HUES6 (cell line): ENCODE measurements around the gene TXK.

Experiments used
- H3K27ac ChIP-seq: 2 replicates; pipeline ENCODE4 v1.7.0; 2013; ENCODE audit warnings: low read depth, mild to moderate bottlenecking, low read length, inconsistent platforms
- H3K27me3 ChIP-seq: 2 replicates; pipeline ENCODE4 v1.6.1; 2013; ENCODE audit warnings: low read length; ENCODE audit not compliant: control insufficient read depth, insufficient read depth
- H3K36me3 ChIP-seq: 2 replicates; pipeline ENCODE4 v1.6.1; 2013; ENCODE audit warnings: low read length; ENCODE audit not compliant: control insufficient read depth, insufficient read depth
- H3K4me1 ChIP-seq: 2 replicates; pipeline ENCODE4 v1.6.1; 2013; ENCODE audit warnings: low read length; ENCODE audit not compliant: control insufficient read depth, insufficient read depth
- H3K4me3 ChIP-seq: 2 replicates; pipeline ENCODE4 v1.5.1; 2013; ENCODE audit warnings: low read depth, low read length
- H3K9ac ChIP-seq: one replicate; pipeline ENCODE4 v1.6.1; 2013; ENCODE audit warnings: mild to moderate bottlenecking, low read length
- H3K9me3 ChIP-seq: 2 replicates; pipeline ENCODE4 v1.6.1; 2013; ENCODE audit warnings: low read depth, low read length; ENCODE audit not compliant: control insufficient read depth, insufficient read depth

TXK gene

GRCh38 chr4:48120132-48120531 is 13.9 kb downstream of the TXK start:
- H3K9me3 ChIP-seq = no peaks in the 10 kb centered on the region
- H3K4me3 ChIP-seq = no peak overlapping the region
- H3K4me1 ChIP-seq = no peaks in the 10 kb centered on the region; the same call in 1 of the 2 replicates
- no peak overlapping the region for H3K9ac ChIP-seq
- no peaks in the 10 kb centered on the region for H3K27me3 ChIP-seq
- H3K36me3 ChIP-seq = no peaks in the 10 kb centered on the region
- H3K27ac ChIP-seq = no peak overlapping the region

DNA sequence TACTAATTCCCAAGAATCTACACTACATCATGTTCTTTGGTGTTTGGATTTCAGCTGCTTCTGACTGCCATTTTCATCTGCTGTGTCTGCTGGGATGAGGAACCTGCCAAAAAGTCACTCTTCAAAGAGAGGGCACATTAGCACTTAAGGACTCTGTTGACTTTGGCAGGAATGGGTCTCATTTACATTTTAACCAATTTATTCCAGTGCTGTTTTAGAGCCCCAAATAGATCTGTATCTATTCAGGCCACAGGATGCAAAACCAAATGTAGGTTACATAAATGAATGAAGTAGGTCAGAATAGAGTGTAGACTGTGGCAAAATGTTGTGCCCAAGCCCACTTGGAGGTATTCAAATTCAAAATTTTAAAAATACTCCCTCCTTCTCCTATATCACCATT is 14.4 kb downstream of the TXK start:
- H3K36me3 ChIP-seq = no peaks in the 10 kb centered on the region
- no peak overlapping the region for H3K4me3 ChIP-seq
- no peaks in the 10 kb centered on the region for H3K9me3 ChIP-seq
- no peak overlapping the region for H3K9ac ChIP-seq
- H3K4me1 ChIP-seq = no peaks in the 10 kb centered on the region; the same call in 1 of the 2 replicates
- no peak overlapping the region for H3K27ac ChIP-seq
- no peaks in the 10 kb centered on the region for H3K27me3 ChIP-seq

GRCh38 chr4:48118081-48118480 is 16.0 kb downstream of the TXK start:
- no peaks in the 10 kb centered on the region for H3K27me3 ChIP-seq
- no peaks in the 10 kb centered on the region for H3K36me3 ChIP-seq
- no peaks in the 10 kb centered on the region; the same call in 1 of the 2 replicates for H3K4me1 ChIP-seq
- H3K27ac ChIP-seq = no peak overlapping the region
- H3K9me3 ChIP-seq = no peaks in the 10 kb centered on the region
- no peak overlapping the region for H3K9ac ChIP-seq
- H3K4me3 ChIP-seq = no peak overlapping the region

- Histone ChIP-seq H3K9me3 (no peaks in the 10 kb centered on the region), H3K9ac (no peak overlapping the region), H3K27me3 (no peaks in the 10 kb centered on the region), H3K4me3 (no peak overlapping the region), H3K36me3 (no peaks in the 10 kb centered on the region), H3K4me1 (peaks cover 4% of the 10 kb centered on the region), H3K27ac (no peak overlapping the region)
Observed at GRCh38 chr4:48116582-48116981, 17.5 kb downstream of the TXK start.

DNA sequence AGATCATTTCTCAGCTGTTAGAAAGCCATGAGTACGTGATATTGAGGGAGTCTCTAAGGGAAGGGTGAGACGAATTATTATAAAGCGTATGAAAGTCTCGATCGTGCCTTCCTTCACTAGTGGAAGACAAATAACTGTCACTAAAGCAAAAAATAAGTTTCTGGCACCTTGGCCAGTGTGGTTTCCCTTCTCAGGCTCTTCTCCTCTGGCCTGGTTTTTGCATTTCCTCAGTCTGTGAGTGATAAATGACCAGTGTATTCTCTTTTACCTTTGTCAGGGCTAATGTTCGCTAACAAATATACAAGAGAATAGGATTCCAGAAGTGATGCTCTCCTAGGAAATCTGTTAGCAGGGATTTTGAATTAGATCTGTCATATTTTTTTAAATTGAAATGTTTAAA is 19.6 kb downstream of the TXK start:
- Histone ChIP-seq H3K9ac (no peak overlapping the region), H3K9me3 (no peaks in the 10 kb centered on the region), H3K36me3 (no peaks in the 10 kb centered on the region), H3K27me3 (no peaks in the 10 kb centered on the region), H3K4me3 (no peak overlapping the region), H3K27ac (no peak overlapping the region), H3K4me1 (peaks cover 6% of the 10 kb centered on the region)

- Histone ChIP-seq H3K4me1 (peaks cover 7% of the 10 kb centered on the region; the same call in 1 of the 2 replicates), H3K27me3 (no peaks in the 10 kb centered on the region), H3K9ac (no peak overlapping the region), H3K27ac (no peak overlapping the region), H3K4me3 (no peak overlapping the region), H3K9me3 (no peaks in the 10 kb centered on the region), H3K36me3 (no peaks in the 10 kb centered on the region)
Observed at GRCh38 chr4:48112017-48112667, 21.9 kb downstream of the TXK start.

GRCh38 chr4:48110452-48110978 is 23.5 kb downstream of the TXK start:
- Histone ChIP-seq H3K4me3 (no peak overlapping the region), H3K9ac (no peak overlapping the region), H3K27ac (no peak overlapping the region), H3K36me3 (no peaks in the 10 kb centered on the region), H3K4me1 (peaks cover 7% of the 10 kb centered on the region; the same call in 1 of the 2 replicates), H3K9me3 (no peaks in the 10 kb centered on the region), H3K27me3 (no peaks in the 10 kb centered on the region)

DNA sequence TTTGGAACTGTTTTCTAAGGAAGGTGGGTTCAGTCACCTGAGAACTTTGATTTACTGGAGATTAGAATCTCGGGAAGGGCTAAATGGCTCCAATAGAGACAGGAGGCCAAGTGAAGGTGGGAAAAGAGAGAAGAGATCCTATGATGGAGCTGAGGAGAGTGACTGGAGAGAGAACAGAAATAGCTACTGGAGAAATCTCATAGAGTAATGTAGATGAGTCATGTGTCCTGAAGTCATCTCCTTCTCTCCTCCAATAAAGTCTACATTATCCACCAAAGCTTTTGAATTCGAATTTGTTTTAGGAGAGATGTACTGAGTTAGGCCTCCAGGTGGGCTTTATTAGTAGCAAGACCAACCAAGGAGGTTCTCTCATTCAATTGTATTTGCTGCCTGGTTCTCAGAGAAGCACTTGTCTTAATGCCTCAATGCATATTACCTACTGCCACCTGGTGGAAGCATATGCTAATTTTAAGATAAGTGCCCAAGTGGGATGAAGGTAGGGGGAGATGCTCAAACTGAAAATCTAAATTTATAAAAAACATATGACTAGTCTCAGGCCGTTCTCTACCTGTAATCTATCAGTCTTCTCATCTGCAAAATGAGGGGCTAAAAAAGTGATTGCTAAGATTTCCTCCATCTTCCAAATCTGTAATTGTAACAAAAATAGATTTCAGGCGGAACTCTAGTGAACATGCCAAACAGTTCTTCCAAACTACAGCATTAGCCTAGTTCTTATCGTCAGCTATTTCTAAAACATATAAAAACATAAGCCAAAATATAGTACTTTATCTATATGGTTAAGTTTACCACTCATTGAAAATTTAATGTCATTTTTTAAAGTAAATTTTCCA is 24.4 kb downstream of the TXK start:
- H3K9me3 ChIP-seq = no peaks in the 10 kb centered on the region
- H3K4me3 ChIP-seq = no peak overlapping the region
- no peak overlapping the region for H3K9ac ChIP-seq
- no peak overlapping the region for H3K27ac ChIP-seq
- peaks cover 7% of the 10 kb centered on the region; the same call in 1 of the 2 replicates for H3K4me1 ChIP-seq
- H3K27me3 ChIP-seq = no peaks in the 10 kb centered on the region
- H3K36me3 ChIP-seq = no peaks in the 10 kb centered on the region

- Histone ChIP-seq H3K27ac (no peak overlapping the region), H3K9ac (no peak overlapping the region), H3K4me3 (no peak overlapping the region), H3K9me3 (no peaks in the 10 kb centered on the region), H3K27me3 (no peaks in the 10 kb centered on the region), H3K4me1 (peaks cover 7% of the 10 kb centered on the region; the same call in 1 of the 2 replicates), H3K36me3 (no peaks in the 10 kb centered on the region)
Observed at GRCh38 chr4:48108309-48109073, 25.6 kb downstream of the TXK start.

DNA sequence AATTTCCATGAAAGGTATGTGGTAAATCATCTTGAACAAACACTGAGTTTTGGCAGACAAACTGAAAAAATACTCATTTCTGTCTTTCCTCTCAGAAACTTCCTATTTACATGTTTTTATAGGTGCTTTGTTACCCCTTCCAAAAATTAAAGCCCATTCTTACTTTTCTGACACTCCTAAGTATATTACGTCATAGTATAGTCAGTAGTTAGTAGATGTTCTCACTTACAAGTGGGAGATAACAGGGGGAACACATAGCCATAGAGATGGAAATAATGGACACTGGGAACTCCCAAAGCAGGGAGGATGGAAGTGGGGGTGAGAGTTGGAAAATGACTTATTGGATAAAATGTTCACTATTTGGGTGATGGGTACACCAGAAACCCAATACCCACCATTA is 28.8 kb downstream of the TXK start:
- H3K27ac ChIP-seq = no peak overlapping the region
- no peaks in the 10 kb centered on the region for H3K27me3 ChIP-seq

More for the DNA sequence above, 28.8 kb downstream of the TXK start:
- Histone ChIP-seq H3K9me3 (no peaks in the 10 kb centered on the region), H3K4me1 (peaks cover 3% of the 10 kb centered on the region; the same call in 1 of the 2 replicates), H3K9ac (no peak overlapping the region), H3K4me3 (no peak overlapping the region), H3K36me3 (no peaks in the 10 kb centered on the region)
